SU-DHL-6 (cell line): ENCODE results near the gene HID1.

Source experiments
- H2AFZ ChIP-seq: fragments of 200-600 bp; sonication (generic); 2 replicates; pipeline ENCODE4 v1.6.1; 2014; ENCODE audit warnings: low read depth, mild to moderate bottlenecking, moderate library complexity, mixed read lengths, antibody characterized with exemption, low read length; ENCODE audit not compliant: severe bottlenecking
- H3F3A ChIP-seq: fragments of 200-600 bp; shearing (Covaris generic); 2 replicates; pipeline ENCODE4 v1.6.0; 2016; ENCODE audit warnings: antibody characterized with exemption, mild to moderate bottlenecking; ENCODE audit not compliant: insufficient read depth
- H3K27ac ChIP-seq: fragments of 200-600 bp; sonication (generic); 2 replicates; pipeline ENCODE4 v1.5.1; 2016; ENCODE audit warnings: low read depth, mild to moderate bottlenecking, low read length, moderate library complexity, mixed read lengths
- H3K27me3 ChIP-seq: fragments of 200-600 bp; sonication (generic), shearing (Covaris generic); 2 replicates; pipeline ENCODE4 v1.6.0; 2014; ENCODE audit warnings: mild to moderate bottlenecking, low read length
- H3K36me3 ChIP-seq: fragments of 200-600 bp; sonication (generic); 2 replicates; pipeline ENCODE4 v1.6.1; 2014; ENCODE audit warnings: mild to moderate bottlenecking, low read length, mixed read lengths
- H3K4me2 ChIP-seq: fragments of 300-600, 200-600 bp; shearing (Covaris generic), sonication (generic); 2 replicates; pipeline ENCODE4 v1.6.0; 2014; ENCODE audit warnings: low read length, low read depth, mild to moderate bottlenecking; ENCODE audit not compliant: poor library complexity, severe bottlenecking
- H3K4me3 ChIP-seq: fragments of 200-600 bp; sonication (generic); 2 replicates; pipeline ENCODE4 v1.5.1; 2014; ENCODE audit warnings: antibody characterized with exemption, low read length, mild to moderate bottlenecking, mixed read lengths; ENCODE audit not compliant: insufficient read depth, poor library complexity, severe bottlenecking
- H3K79me2 ChIP-seq: fragments of 200-600 bp; sonication (generic); 2 replicates; pipeline ENCODE4 v1.6.1; 2014; ENCODE audit warnings: mild to moderate bottlenecking, low read length, moderate library complexity; ENCODE audit not compliant: insufficient read depth
- H3K9ac ChIP-seq: fragments of 200-600 bp; sonication (generic); 2 replicates; pipeline ENCODE4 v1.7.0; 2014; ENCODE audit warnings: mild to moderate bottlenecking, low read length
- H3K9me2 ChIP-seq: fragments of 200-600 bp; sonication (generic); replicated peaks from 2 replicates; pipeline ENCODE4 v1.6.1; 2014; ENCODE audit warnings: low read length; ENCODE audit not compliant: insufficient read depth
- H3K9me3 ChIP-seq: fragments of 200-600 bp; sonication (generic); 2 replicates; pipeline ENCODE4 v1.6.1; 2014; ENCODE audit warnings: low read length, mixed read lengths; ENCODE audit not compliant: insufficient read depth
- H4K20me1 ChIP-seq: fragments of 200-600 bp; sonication (generic); 2 replicates; pipeline ENCODE4 v1.6.1; 2014; ENCODE audit warnings: low read depth, mild to moderate bottlenecking, antibody characterized with exemption, low read length, moderate library complexity, mixed read lengths
- CTCF ChIP-seq: fragments of 200-600 bp; sonication (generic); IDR thresholded peaks from one replicate; pipeline ENCODE4 v1.5.1; 2017; ENCODE audit warnings: antibody characterized with exemption, mild to moderate bottlenecking, low read length, moderate library complexity; ENCODE audit not compliant: insufficient read depth, poor library complexity, severe bottlenecking
- EZH2phosphoT487 ChIP-seq: fragments of 200-600 bp; sonication (generic), shearing (Covaris generic); conservative IDR thresholded peaks from 2 replicates; pipeline ENCODE4 v1.6.1; 2018; ENCODE audit warnings: mild to moderate bottlenecking, antibody characterized with exemption, low read length, moderate library complexity, mixed read lengths

HID1 gene

GRCh38 chr17:74951065-74951464 lies 21.5 kb downstream of the HID1 start:
- no peaks in the 10 kb centered on the region for H3K9me2 ChIP-seq
- H3K36me3 ChIP-seq, result no peaks in the 10 kb centered on the region
- no peaks in the 10 kb centered on the region for H3K27me3 ChIP-seq
- H3F3A ChIP-seq, result no peaks in the 10 kb centered on the region
- H3K9me3 ChIP-seq, result no peaks in the 10 kb centered on the region
- H2AFZ ChIP-seq, result no peak overlapping the region
- H3K79me2 ChIP-seq, result no peaks in the 10 kb centered on the region
- no peak overlapping the region for H3K27ac ChIP-seq
- H3K9ac ChIP-seq, result no peak overlapping the region
- no peak for TF ChIP-seq EZH2phosphoT487
- TF ChIP-seq CTCF, result no peak
- H3K4me3 ChIP-seq, result no peak overlapping the region
- no peaks in the 10 kb centered on the region for H4K20me1 ChIP-seq
- no peak overlapping the region for H3K4me2 ChIP-seq

GRCh38 chr17:74950207-74950606 lies 22.4 kb downstream of the HID1 start:
- H3K27me3 ChIP-seq, result no peaks in the 10 kb centered on the region
- no peak overlapping the region for H3K27ac ChIP-seq
- no peaks in the 10 kb centered on the region for H3K9me3 ChIP-seq
- no peak overlapping the region for H3K4me3 ChIP-seq
- TF ChIP-seq CTCF, result no peak
- no peak for TF ChIP-seq EZH2phosphoT487
- no peak overlapping the region for H3K9ac ChIP-seq
- no peaks in the 10 kb centered on the region for H3K79me2 ChIP-seq
- no peak overlapping the region for H2AFZ ChIP-seq
- H4K20me1 ChIP-seq, result no peaks in the 10 kb centered on the region
- no peaks in the 10 kb centered on the region for H3K9me2 ChIP-seq
- no peaks in the 10 kb centered on the region for H3F3A ChIP-seq
- H3K4me2 ChIP-seq, result no peak overlapping the region
- no peaks in the 10 kb centered on the region for H3K36me3 ChIP-seq

GRCh38 chr17:74949455-74950115 lies 23.0 kb downstream of the HID1 start:
- H3K9ac ChIP-seq, result no peak overlapping the region
- no peak overlapping the region for H3K27ac ChIP-seq
- no peak overlapping the region for H2AFZ ChIP-seq
- H3K36me3 ChIP-seq, result no peaks in the 10 kb centered on the region
- no peaks in the 10 kb centered on the region for H3K27me3 ChIP-seq
- no peaks in the 10 kb centered on the region for H3F3A ChIP-seq
- H3K9me3 ChIP-seq, result no peaks in the 10 kb centered on the region
- H3K4me2 ChIP-seq, result no peak overlapping the region
- H4K20me1 ChIP-seq, result no peaks in the 10 kb centered on the region
- TF ChIP-seq EZH2phosphoT487 (no peak), CTCF (no peak)
- H3K4me3 ChIP-seq, result no peak overlapping the region
- no peaks in the 10 kb centered on the region for H3K9me2 ChIP-seq
- H3K79me2 ChIP-seq, result no peaks in the 10 kb centered on the region
